Measurements from ENCODE around the gene RPUSD1. TPM values are rescaled to one million over a fixed set of nuclear protein-coding genes. Genes with fewer than 3 reads are reported as not detected.

Gene RPUSD1
- total RNA-seq: 13.6 TPM

GRCh38 chr16:787978-788398 is at the start of gene RPUSD1:
TSS of gene RPUSD1 (minus strand) at chr16:788381. CDS start at chr16:787737, 644 bp downstream.

GRCh38 chr16:799948-800833 is 12.0 kb upstream of the RPUSD1 start, which contains the start of gene GNG13:
TSS of gene GNG13 (minus strand) at chr16:800734. CDS start at chr16:799077, 1,657 bp downstream.

GRCh38 chr16:788399-789126 is 382 bp upstream of the RPUSD1 start, which contains the start of gene CHTF18:
TSS of gene CHTF18 (plus strand) at chr16:788620. CDS start at chr16:788685, 65 bp downstream.

GRCh38 chr16:760545-761343 is 27.4 kb downstream of the RPUSD1 start, which contains the start of gene MSLN:
TSS of gene MSLN (plus strand) at chr16:760734. CDS start at chr16:762681, 1,947 bp downstream.

GRCh38 chr16:740764-741505 is 47.2 kb downstream of the RPUSD1 start, which contains the start of gene CIAO3:
TSS of gene CIAO3 (minus strand) at chr16:740997. CDS start at chr16:740985, 12 bp downstream.

Small RNAs within 50 kb of the gene (small RNA-seq; reads per million reads assigned to genes)
- gene MIR662: not detected

Other genes starting within 250 kb of the RPUSD1 start
- not detected for gene PRR35, start 228.0 kb downstream of the RPUSD1 start, total RNA-seq
- gene NHLRC4, start 221.4 kb downstream of the RPUSD1 start, total RNA-seq: 0.69 TPM
- gene PIGQ, start 218.4 kb downstream of the RPUSD1 start, total RNA-seq: 28.8 TPM
- 24.2 TPM for gene RAB40C, start 198.3 kb downstream of the RPUSD1 start, total RNA-seq
- 0.46 TPM for gene WFIKKN1, start 157.4 kb downstream of the RPUSD1 start, total RNA-seq
- gene METTL26, start 152.1 kb downstream of the RPUSD1 start, total RNA-seq: 30.7 TPM
- gene MCRIP2, start 146.6 kb downstream of the RPUSD1 start, total RNA-seq: 13.8 TPM
- 12.5 TPM for gene WDR90, start 139.0 kb downstream of the RPUSD1 start, total RNA-seq
- 33.7 TPM for gene RHOT2, start 120.2 kb downstream of the RPUSD1 start, total RNA-seq
- gene RHBDL1, start 112.7 kb downstream of the RPUSD1 start, total RNA-seq: 7.4 TPM
- 81.2 TPM for gene STUB1, start 108.0 kb downstream of the RPUSD1 start, total RNA-seq
- 23.5 TPM for gene JMJD8, start 104.0 kb downstream of the RPUSD1 start, total RNA-seq
- gene WDR24, start 98.0 kb downstream of the RPUSD1 start, total RNA-seq: 5.1 TPM
- 10.8 TPM for gene FBXL16, start 82.6 kb downstream of the RPUSD1 start, total RNA-seq
- 74.5 TPM for gene METRN, start 73.3 kb downstream of the RPUSD1 start, total RNA-seq
- 19.6 TPM for gene ANTKMT, start 67.2 kb downstream of the RPUSD1 start, total RNA-seq
- 8.8 TPM for gene CCDC78, start 61.9 kb downstream of the RPUSD1 start, total RNA-seq
- gene HAGHL, start 61.3 kb downstream of the RPUSD1 start, total RNA-seq: 12.2 TPM
- gene CIAO3, start 47.4 kb downstream of the RPUSD1 start, total RNA-seq: 51.4 TPM
- not detected for gene MSLN, start 27.6 kb downstream of the RPUSD1 start, total RNA-seq
- 7.2 TPM for gene CHTF18, start 239 bp upstream of the RPUSD1 start, total RNA-seq
- gene GNG13, start 12.4 kb upstream of the RPUSD1 start, total RNA-seq: not detected
- gene LMF1, start 182.6 kb upstream of the RPUSD1 start, total RNA-seq: 13.4 TPM
- gene SOX8, start 193.4 kb upstream of the RPUSD1 start, total RNA-seq: 49.4 TPM

Measured in diencephalon (tissue), 1 donor.